Uterus (tissue), 2 donors: ENCODE data around the gene TRAF3.

Source experiments
- POLR2A ChIP-seq, 2 donors: fragments of 450-650 bp; IDR thresholded peaks; one replicate each; pipeline ENCODE4 v1.6.1; 2016; ENCODE audit warnings: antibody characterized with exemption in 2 of 2, mild to moderate bottlenecking in 1 of 2, moderate library complexity in 1 of 2
- TF ChIP-seq, protein P1 (sequence below), 4 experiments: fragments of 200-600 bp in 2 of 4; fragments of 450-650 bp in 2 of 4; sonication (generic) in 2 of 4; IDR thresholded peaks; one replicate each; pipeline ENCODE4 v1.5.1; 2016 to 2019; ENCODE audit warnings: antibody characterized with exemption in 4 of 4, mild to moderate bottlenecking in 2 of 4, moderate library complexity in 1 of 4

DNA sequence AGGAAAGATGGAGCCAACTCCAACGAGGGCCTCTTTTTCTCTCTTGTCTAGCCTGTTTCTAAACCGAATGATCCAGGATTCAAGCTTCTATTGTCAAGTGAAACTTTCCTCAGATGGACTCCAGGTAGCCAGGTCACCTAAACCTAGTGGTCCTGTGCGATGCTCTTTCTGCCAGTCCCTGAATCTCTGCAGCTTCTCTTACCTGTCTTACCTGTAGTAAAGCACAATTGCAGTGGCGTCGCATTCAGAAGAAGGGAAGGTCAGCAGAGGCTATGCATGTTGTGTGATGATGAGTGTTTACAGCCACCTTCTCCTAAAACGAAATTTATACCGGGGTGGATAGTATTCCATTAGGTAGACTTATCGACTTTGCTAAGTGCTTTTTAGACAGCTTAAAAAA is 47.4 kb upstream of the TRAF3 start:
- TF ChIP-seq, protein P1, sequence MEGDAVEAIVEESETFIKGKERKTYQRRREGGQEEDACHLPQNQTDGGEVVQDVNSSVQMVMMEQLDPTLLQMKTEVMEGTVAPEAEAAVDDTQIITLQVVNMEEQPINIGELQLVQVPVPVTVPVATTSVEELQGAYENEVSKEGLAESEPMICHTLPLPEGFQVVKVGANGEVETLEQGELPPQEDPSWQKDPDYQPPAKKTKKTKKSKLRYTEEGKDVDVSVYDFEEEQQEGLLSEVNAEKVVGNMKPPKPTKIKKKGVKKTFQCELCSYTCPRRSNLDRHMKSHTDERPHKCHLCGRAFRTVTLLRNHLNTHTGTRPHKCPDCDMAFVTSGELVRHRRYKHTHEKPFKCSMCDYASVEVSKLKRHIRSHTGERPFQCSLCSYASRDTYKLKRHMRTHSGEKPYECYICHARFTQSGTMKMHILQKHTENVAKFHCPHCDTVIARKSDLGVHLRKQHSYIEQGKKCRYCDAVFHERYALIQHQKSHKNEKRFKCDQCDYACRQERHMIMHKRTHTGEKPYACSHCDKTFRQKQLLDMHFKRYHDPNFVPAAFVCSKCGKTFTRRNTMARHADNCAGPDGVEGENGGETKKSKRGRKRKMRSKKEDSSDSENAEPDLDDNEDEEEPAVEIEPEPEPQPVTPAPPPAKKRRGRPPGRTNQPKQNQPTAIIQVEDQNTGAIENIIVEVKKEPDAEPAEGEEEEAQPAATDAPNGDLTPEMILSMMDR (IDR thresholded peaks at IDR 0.05) = no peak
- TF ChIP-seq POLR2A (IDR thresholded peaks at IDR 0.05) = no peak
